ENCODE results near the gene BCAS2. TPM values are rescaled to one million over a fixed set of nuclear protein-coding genes. Genes with fewer than 3 reads are reported as not detected.

BCAS2 gene
- total and polyA plus RNA-seq, 2 experiments from 2014 or later: 50.7 to 111 TPM

- Histone ChIP-seq H3K4me1 (ENCODE audit: insufficient read depth) (no peaks in the 10 kb centered on the region), H4K20me1 (replicated peaks; ENCODE audit: insufficient read depth) (no peaks in the 10 kb centered on the region), H3K27ac (ENCODE audit: low read depth) (no peak overlapping the region), H2AFZ (no peak overlapping the region), H3K79me2 (replicated peaks; ENCODE audit: insufficient read depth) (no peaks in the 10 kb centered on the region), H3K27me3 (ENCODE audit: insufficient read depth) (no peaks in the 10 kb centered on the region), H3K9me2 (ENCODE audit: insufficient read depth) (no peaks in the 10 kb centered on the region), H3K4me3 (no peak overlapping the region), H3F3A (replicated peaks; ENCODE audit: low read depth) (no peaks in the 10 kb centered on the region), H3K4me2 (no peak overlapping the region), H3K36me3 (ENCODE audit: insufficient read depth) (no peaks in the 10 kb centered on the region)
- TF ChIP-seq ZNF331 (CRISPR knock-in tag; IDR thresholded peaks at IDR 0.05; ENCODE audit: low read depth): no peak
- no peak for TF ChIP-seq ZNF462 (CRISPR knock-in tag; IDR thresholded peaks at IDR 0.05)
- TF ChIP-seq NANOG (IDR thresholded peaks at IDR 0.05; ENCODE audit: borderline replicate concordance): no peak
- no peak for TF ChIP-seq POLR2AphosphoS5 (IDR thresholded peaks at IDR 0.05; ENCODE audit: low read depth)
- no peak for TF ChIP-seq CREB1 (CRISPR knock-in tag; IDR thresholded peaks at IDR 0.05; ENCODE audit: low read depth)
- TF ChIP-seq REST (IDR thresholded peaks at IDR 0.05; ENCODE audit: unreplicated experiment): no peak
- TF ChIP-seq CTCF (conservative IDR thresholded peaks at IDR 0.05; ENCODE audit: low read depth in 2 of 2): no peak
- no peak for TF ChIP-seq EZH2 (IDR thresholded peaks at IDR 0.05; ENCODE audit: low read depth, unreplicated experiment)
- TF ChIP-seq ZNF114 (CRISPR knock-in tag; IDR thresholded peaks at IDR 0.05): no peak
- TF ChIP-seq ETS1 (IDR thresholded peaks at IDR 0.05): no peak
- TF ChIP-seq EZH2phosphoT487 (IDR thresholded peaks at IDR 0.05; ENCODE audit: unreplicated experiment): no peak
- TF ChIP-seq STAT1 (IDR thresholded peaks at IDR 0.05; ENCODE audit: unreplicated experiment): no peak
- no peaks in the 10 kb centered on the region for H3K36me3 Mint-ChIP-seq (ENCODE audit: low read depth)
- 0 out of 3 replicates have a peak, but pooled peaks cover 4% of the 10 kb centered on the region for H3K4me1 Mint-ChIP-seq
- no peaks in the 10 kb centered on the region for H3K27me3 Mint-ChIP-seq (ENCODE audit: insufficient read depth, low read depth, poor library complexity)
- DNase-seq (ENCODE audit: low spot score): no peak
- no peaks in the 10 kb centered on the region for H3K9me3 Mint-ChIP-seq
- no peak overlapping the region for H3K27ac Mint-ChIP-seq
- no peak for ATAC-seq
- no peak overlapping the region for H3K4me3 Mint-ChIP-seq
Measured at GRCh38 chr1:114547076-114547475, 34.3 kb downstream of the BCAS2 start.

All from GM23338 (cell line).